ENCODE data around the gene GALM. TPM values are rescaled to one million over a fixed set of nuclear protein-coding genes. Genes with fewer than 3 reads are reported as not detected.

Gene GALM
- total RNA-seq, 1 experiment from 2014 or later, result 10.0 TPM

GRCh38 chr2:38727661-38728060 lies 61.7 kb downstream of the GALM start:
- no CpG with 5 or more reads among the region's 1 CpG for WGBS (ENCODE audit: extremely low coverage, insufficient read length, low lambda C conversion rate)
- Histone ChIP-seq H3K27me3 (ENCODE audit: insufficient read depth, low read length) (no peaks in the 10 kb centered on the region), H3K4ac (ENCODE audit: low read depth, low read length) (no peak overlapping the region), H3K23ac (ENCODE audit: insufficient read length, low read depth, low read length) (no peak overlapping the region), H3K18ac (ENCODE audit: insufficient read length, low read depth, low read length) (no peak overlapping the region), H4K91ac (ENCODE audit: insufficient read length, low read depth, low read length) (no peak overlapping the region), H3K14ac (ENCODE audit: insufficient read depth, low read length) (no peak overlapping the region), H2BK20ac (ENCODE audit: low read depth, low read length, poor library complexity, severe bottlenecking) (no peak overlapping the region), H3K23me2 (ENCODE audit: insufficient read length, low read depth, low read length, poor library complexity, severe bottlenecking) (no peaks in the 10 kb centered on the region), H3K79me2 (ENCODE audit: insufficient read depth, low read length) (no peaks in the 10 kb centered on the region), H3K79me1 (ENCODE audit: insufficient read depth, low read depth, low read length, poor library complexity, severe bottlenecking) (no peaks in the 10 kb centered on the region), H2BK15ac (ENCODE audit: low read depth, low read length) (no peak overlapping the region), H3K4me1 (ENCODE audit: insufficient read depth, low read length) (no peaks in the 10 kb centered on the region), H2AK5ac (ENCODE audit: insufficient read length, low read length) (no peak overlapping the region), H3K9ac (ENCODE audit: extremely low read depth, insufficient read length, low read length) (no peak overlapping the region), H2AFZ (ENCODE audit: low read length) (no peak overlapping the region), H3K9me3 (ENCODE audit: control insufficient read depth, low read depth, low read length) (no peaks in the 10 kb centered on the region), H3K56ac (ENCODE audit: insufficient read length, low read depth, low read length) (no peak overlapping the region), H4K5ac (ENCODE audit: insufficient read length, low read depth, low read length) (no peak overlapping the region), H4K20me1 (ENCODE audit: control insufficient read depth, insufficient read depth, insufficient read length) (no peaks in the 10 kb centered on the region), H3T11ph (ENCODE audit: low read length) (no peak overlapping the region), H3K27ac (ENCODE audit: insufficient read length, low read depth, low read length) (no peak overlapping the region), H2BK12ac (ENCODE audit: insufficient read length, low read depth, low read length) (no peak overlapping the region), H2BK5ac (ENCODE audit: insufficient read length, low read length) (no peak overlapping the region), H4K8ac (replicated peaks; ENCODE audit: insufficient read length, low read depth, low read length) (no peak overlapping the region), H3K4me2 (ENCODE audit: insufficient read depth, insufficient read length, low read length) (no peak overlapping the region), H2BK120ac (ENCODE audit: low read depth, low read length, poor library complexity, severe bottlenecking) (no peak overlapping the region)
- no peak for TF ChIP-seq CTCF (conservative IDR thresholded peaks at IDR 0.05)
- Mint-ChIP-seq H3K9me3 (no peaks in the 10 kb centered on the region), H3K4me3 (no peak overlapping the region), H3K27me3 (ENCODE audit: low read depth) (no peaks in the 10 kb centered on the region), H3K27ac (no peak overlapping the region), H3K4me1 (no peaks in the 10 kb centered on the region), H3K36me3 (ENCODE audit: insufficient read depth in 1 of 3, low read depth in 3 of 3) (peaks cover 0 to 8% (median 4%) of the 10 kb centered on the region in 3 experiments; a peak in 4 of 7 replicates)
- no peak for DNase-seq

Data from H9 (cell line).